Epidermal melanocyte (primary cell): ENCODE data around the gene PLCXD1.
"Not testable (repeated sequence)": the region's sequence is repeated elsewhere in the genome, so short reads cannot be mapped to it uniquely, and the experiment has no call there.

Experiments
- DNase-seq: peaks from one replicate; pipeline ENCODE4 v3.0.0; 2011; ENCODE audit warnings: low spot score; ENCODE audit not compliant: insufficient read length

Gene PLCXD1

GRCh38 chrX:349702-350101, 68.5 kb downstream of the PLCXD1 start:
- no peak for DNase-seq

GRCh38 chrX:350148-350533, 69.0 kb downstream of the PLCXD1 start:
- no peak for DNase-seq

GRCh38 chrX:350534-351323, 69.5 kb downstream of the PLCXD1 start:
- DNase-seq: no peak

GRCh38 chrX:351324-351641, 70.1 kb downstream of the PLCXD1 start:
- DNase-seq: not testable (repeated sequence)

GRCh38 chrX:351736-352135, 70.6 kb downstream of the PLCXD1 start:
- no peak for DNase-seq

- DNase-seq: no peak
Measured at GRCh38 chrX:352181-352580, 71.0 kb downstream of the PLCXD1 start.

GRCh38 chrX:352582-353314, 71.6 kb downstream of the PLCXD1 start:
- DNase-seq: no peak
